WTC11 (cell line): Measurements from ENCODE around the gene C2CD2. TPM values are rescaled to one million over a fixed set of nuclear protein-coding genes. Genes with fewer than 3 reads are reported as not detected.

Experiments used
- ATAC-seq: fragments of 200-7000 bp; cut with Tn5 transposase; 2 replicates; pipeline ENCODE4 v1.10.0; 2021; ENCODE audit warnings: mild to moderate bottlenecking, moderate library complexity
- CTCF ChIA-PET: fragments of 300-600 bp; sonication (Branson Sonifier 250); formaldehyde crosslinking; loops from one replicate; lab custom pipeline; 2021; ENCODE audit warnings: antibody characterized with exemption; lab: Charles Lee
- POLR2A ChIA-PET: fragments of 350-600 bp; sonication (Branson Sonifier 250); formaldehyde crosslinking; loops from one replicate; lab custom pipeline; 2021; ENCODE audit warnings: antibody characterized with exemption; lab: Charles Lee
- DNase-seq: peaks from one replicate; pipeline ENCODE4 v3.0.0; 2021; ENCODE audit warnings: low spot score
- H3K27ac Mint-ChIP-seq: 2 replicates; pipeline ENCODE4 v1.8.0; 2021; ENCODE audit warnings: mixed read lengths
- H3K27me3 Mint-ChIP-seq: 2 replicates; pipeline ENCODE4 v1.8.0; 2021; ENCODE audit warnings: low read depth, mild to moderate bottlenecking, moderate library complexity, mixed read lengths
- H3K36me3 Mint-ChIP-seq: 2 replicates; pipeline ENCODE4 v1.8.0; 2021; ENCODE audit warnings: mixed read lengths
- H3K4me1 Mint-ChIP-seq: 2 replicates; pipeline ENCODE4 v1.8.0; 2022; ENCODE audit warnings: mixed read lengths
- H3K4me3 Mint-ChIP-seq: 2 replicates; pipeline ENCODE4 v1.8.0; 2021; ENCODE audit warnings: mild to moderate bottlenecking, moderate library complexity, mixed read lengths
- H3K9me3 Mint-ChIP-seq: 2 replicates; pipeline ENCODE4 v1.8.0; 2021; ENCODE audit warnings: mixed read lengths
- EMX1 ChIP-seq: fragments of 250-450 bp; sonication (Bioruptor Pico); IDR thresholded peaks from 2 replicates; pipeline ENCODE4 v1.8.0; 2021; ENCODE audit warnings: mild to moderate bottlenecking
- FOXK1 ChIP-seq: sonication (generic); formaldehyde crosslinking; IDR thresholded peaks from 2 replicates; pipeline ENCODE4 v1.8.0; 2022; ENCODE audit warnings: mild to moderate bottlenecking, moderate library complexity, missing genetic modification reagents
- HMGXB4 ChIP-seq: sonication (generic); formaldehyde crosslinking; IDR thresholded peaks from 2 replicates; pipeline ENCODE4 v1.8.1; 2023; ENCODE audit warnings: mild to moderate bottlenecking, moderate library complexity, missing genetic modification reagents
- MYBL2 ChIP-seq: sonication (generic); formaldehyde crosslinking; IDR thresholded peaks from 2 replicates; pipeline ENCODE4 v1.8.1; 2023; ENCODE audit warnings: mild to moderate bottlenecking, moderate library complexity, missing genetic modification reagents
- NR3C1 ChIP-seq: sonication (generic); formaldehyde crosslinking; conservative IDR thresholded peaks from 2 replicates; pipeline ENCODE4 v1.8.1; 2023; ENCODE audit warnings: low read depth, mild to moderate bottlenecking, missing genetic modification reagents
- PRDM15 ChIP-seq: sonication (generic); formaldehyde crosslinking; IDR thresholded peaks from 2 replicates; pipeline ENCODE4 v1.8.0; 2022; ENCODE audit warnings: missing genetic modification reagents
- SMAD4 ChIP-seq: sonication (generic); formaldehyde crosslinking; IDR thresholded peaks from 2 replicates; pipeline ENCODE4 v1.8.0; 2022; ENCODE audit warnings: mild to moderate bottlenecking, missing genetic modification reagents
- ZBTB21 ChIP-seq: sonication (generic); formaldehyde crosslinking; IDR thresholded peaks from 2 replicates; pipeline ENCODE4 v1.8.1; 2023; ENCODE audit warnings: mild to moderate bottlenecking, missing genetic modification reagents, borderline replicate concordance
- ZNF416 ChIP-seq: fragments of 250-450 bp; sonication (Bioruptor Pico); IDR thresholded peaks from 2 replicates; pipeline ENCODE4 v1.9.0; 2021; ENCODE audit warnings: mild to moderate bottlenecking, inconsistent platforms
- ZNF423 ChIP-seq: fragments of 250-450 bp; sonication (Bioruptor Pico); IDR thresholded peaks from 2 replicates; pipeline ENCODE4 v2.1.2; 2022; ENCODE audit warnings: mild to moderate bottlenecking, moderate library complexity
- total RNA-seq: library from RNA; stranded (reverse); gene quantifications from 3 replicates; pipeline ENCODE4 v1.2.3, GENCODE V29; 2021
- TF ChIP-seq, protein P1 (sequence below): sonication (generic); formaldehyde crosslinking; IDR thresholded peaks from 2 replicates; pipeline ENCODE4 v1.8.0; 2023; ENCODE audit warnings: missing genetic modification reagents, mild to moderate bottlenecking, borderline replicate concordance
- TF ChIP-seq, protein P2 (sequence below): fragments of 250-450 bp; sonication (Bioruptor Pico); IDR thresholded peaks from 2 replicates; pipeline ENCODE4 v1.9.0; 2021; ENCODE audit warnings: mild to moderate bottlenecking
- TF ChIP-seq, protein P3 (sequence below): fragments of 250-450 bp; sonication (Bioruptor Pico); IDR thresholded peaks from 2 replicates; pipeline ENCODE4 v1.9.0; 2021; ENCODE audit warnings: mild to moderate bottlenecking
- TF ChIP-seq, protein P4 (sequence below): fragments of 250-450 bp; sonication (Bioruptor Pico); IDR thresholded peaks from 2 replicates; pipeline ENCODE4 v1.9.0; 2021; ENCODE audit warnings: mild to moderate bottlenecking, borderline replicate concordance
- TF ChIP-seq, protein P5 (sequence below): sonication (generic); formaldehyde crosslinking; IDR thresholded peaks from 2 replicates; pipeline ENCODE4 v1.8.1; 2022; ENCODE audit warnings: missing genetic modification reagents, borderline replicate concordance

The C2CD2 gene
- total RNA-seq, 1 experiment from 2014 or later: 11.2 TPM

GRCh38 chr21:41918561-41919358, 35.1 kb downstream of the C2CD2 start (continued):
- TF ChIP-seq, protein P1, sequence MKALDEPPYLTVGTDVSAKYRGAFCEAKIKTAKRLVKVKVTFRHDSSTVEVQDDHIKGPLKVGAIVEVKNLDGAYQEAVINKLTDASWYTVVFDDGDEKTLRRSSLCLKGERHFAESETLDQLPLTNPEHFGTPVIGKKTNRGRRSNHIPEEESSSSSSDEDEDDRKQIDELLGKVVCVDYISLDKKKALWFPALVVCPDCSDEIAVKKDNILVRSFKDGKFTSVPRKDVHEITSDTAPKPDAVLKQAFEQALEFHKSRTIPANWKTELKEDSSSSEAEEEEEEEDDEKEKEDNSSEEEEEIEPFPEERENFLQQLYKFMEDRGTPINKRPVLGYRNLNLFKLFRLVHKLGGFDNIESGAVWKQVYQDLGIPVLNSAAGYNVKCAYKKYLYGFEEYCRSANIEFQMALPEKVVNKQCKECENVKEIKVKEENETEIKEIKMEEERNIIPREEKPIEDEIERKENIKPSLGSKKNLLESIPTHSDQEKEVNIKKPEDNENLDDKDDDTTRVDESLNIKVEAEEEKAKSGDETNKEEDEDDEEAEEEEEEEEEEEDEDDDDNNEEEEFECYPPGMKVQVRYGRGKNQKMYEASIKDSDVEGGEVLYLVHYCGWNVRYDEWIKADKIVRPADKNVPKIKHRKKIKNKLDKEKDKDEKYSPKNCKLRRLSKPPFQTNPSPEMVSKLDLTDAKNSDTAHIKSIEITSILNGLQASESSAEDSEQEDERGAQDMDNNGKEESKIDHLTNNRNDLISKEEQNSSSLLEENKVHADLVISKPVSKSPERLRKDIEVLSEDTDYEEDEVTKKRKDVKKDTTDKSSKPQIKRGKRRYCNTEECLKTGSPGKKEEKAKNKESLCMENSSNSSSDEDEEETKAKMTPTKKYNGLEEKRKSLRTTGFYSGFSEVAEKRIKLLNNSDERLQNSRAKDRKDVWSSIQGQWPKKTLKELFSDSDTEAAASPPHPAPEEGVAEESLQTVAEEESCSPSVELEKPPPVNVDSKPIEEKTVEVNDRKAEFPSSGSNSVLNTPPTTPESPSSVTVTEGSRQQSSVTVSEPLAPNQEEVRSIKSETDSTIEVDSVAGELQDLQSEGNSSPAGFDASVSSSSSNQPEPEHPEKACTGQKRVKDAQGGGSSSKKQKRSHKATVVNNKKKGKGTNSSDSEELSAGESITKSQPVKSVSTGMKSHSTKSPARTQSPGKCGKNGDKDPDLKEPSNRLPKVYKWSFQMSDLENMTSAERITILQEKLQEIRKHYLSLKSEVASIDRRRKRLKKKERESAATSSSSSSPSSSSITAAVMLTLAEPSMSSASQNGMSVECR (CRISPR knock-in tag): no peak
- TF ChIP-seq, protein P2, sequence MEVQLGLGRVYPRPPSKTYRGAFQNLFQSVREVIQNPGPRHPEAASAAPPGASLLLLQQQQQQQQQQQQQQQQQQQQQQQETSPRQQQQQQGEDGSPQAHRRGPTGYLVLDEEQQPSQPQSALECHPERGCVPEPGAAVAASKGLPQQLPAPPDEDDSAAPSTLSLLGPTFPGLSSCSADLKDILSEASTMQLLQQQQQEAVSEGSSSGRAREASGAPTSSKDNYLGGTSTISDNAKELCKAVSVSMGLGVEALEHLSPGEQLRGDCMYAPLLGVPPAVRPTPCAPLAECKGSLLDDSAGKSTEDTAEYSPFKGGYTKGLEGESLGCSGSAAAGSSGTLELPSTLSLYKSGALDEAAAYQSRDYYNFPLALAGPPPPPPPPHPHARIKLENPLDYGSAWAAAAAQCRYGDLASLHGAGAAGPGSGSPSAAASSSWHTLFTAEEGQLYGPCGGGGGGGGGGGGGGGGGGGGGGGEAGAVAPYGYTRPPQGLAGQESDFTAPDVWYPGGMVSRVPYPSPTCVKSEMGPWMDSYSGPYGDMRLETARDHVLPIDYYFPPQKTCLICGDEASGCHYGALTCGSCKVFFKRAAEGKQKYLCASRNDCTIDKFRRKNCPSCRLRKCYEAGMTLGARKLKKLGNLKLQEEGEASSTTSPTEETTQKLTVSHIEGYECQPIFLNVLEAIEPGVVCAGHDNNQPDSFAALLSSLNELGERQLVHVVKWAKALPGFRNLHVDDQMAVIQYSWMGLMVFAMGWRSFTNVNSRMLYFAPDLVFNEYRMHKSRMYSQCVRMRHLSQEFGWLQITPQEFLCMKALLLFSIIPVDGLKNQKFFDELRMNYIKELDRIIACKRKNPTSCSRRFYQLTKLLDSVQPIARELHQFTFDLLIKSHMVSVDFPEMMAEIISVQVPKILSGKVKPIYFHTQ (CRISPR knock-in tag): no peak
- TF ChIP-seq SMAD4 (CRISPR knock-in tag): no peak
- TF ChIP-seq EMX1: no peak
- TF ChIP-seq ZNF423 (CRISPR knock-in tag): no peak
- TF ChIP-seq ZBTB21 (CRISPR knock-in tag): no peak
- TF ChIP-seq, all 79 proteins: peak for 0

DNA sequence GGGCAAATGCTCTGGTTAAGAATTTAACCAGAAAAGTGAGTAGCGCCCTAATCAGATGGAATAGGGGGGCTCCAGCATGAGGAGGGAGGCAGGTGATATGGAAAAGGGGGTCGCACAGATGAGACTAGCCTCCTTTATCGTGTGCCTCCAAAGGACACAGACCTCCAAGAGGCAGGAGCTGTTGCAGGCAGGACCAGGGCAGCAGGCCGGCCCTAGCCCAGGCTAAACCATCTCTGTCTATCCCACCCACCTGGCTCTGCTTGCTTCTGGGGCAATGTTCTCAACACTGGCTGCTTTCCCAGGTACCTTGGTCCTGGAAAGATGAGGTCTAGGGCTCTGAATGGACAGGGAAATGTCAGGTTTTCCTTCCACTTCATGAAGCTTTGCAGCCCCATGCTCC, 36.3 kb downstream of the C2CD2 start:
- H3K36me3 Mint-ChIP-seq: peaks cover 7% of the 10 kb centered on the region
- ChIA-PET POLR2A (no interaction called here), CTCF (no interaction called here)
- H3K4me3 Mint-ChIP-seq: no peak overlapping the region
- DNase-seq (no peak), ATAC-seq (no peak)
- no peak overlapping the region for H3K27ac Mint-ChIP-seq
- no peaks in the 10 kb centered on the region for H3K27me3 Mint-ChIP-seq
- no peaks in the 10 kb centered on the region for H3K4me1 Mint-ChIP-seq
- H3K9me3 Mint-ChIP-seq: no peaks in the 10 kb centered on the region
- TF ChIP-seq FOXK1 (no peak), PRDM15 (CRISPR knock-in tag) (no peak), MYBL2 (CRISPR knock-in tag) (no peak), ZNF416 (CRISPR knock-in tag) (no peak), HMGXB4 (CRISPR knock-in tag) (no peak), NR3C1 (CRISPR knock-in tag) (no peak)
- TF ChIP-seq, protein P3, sequence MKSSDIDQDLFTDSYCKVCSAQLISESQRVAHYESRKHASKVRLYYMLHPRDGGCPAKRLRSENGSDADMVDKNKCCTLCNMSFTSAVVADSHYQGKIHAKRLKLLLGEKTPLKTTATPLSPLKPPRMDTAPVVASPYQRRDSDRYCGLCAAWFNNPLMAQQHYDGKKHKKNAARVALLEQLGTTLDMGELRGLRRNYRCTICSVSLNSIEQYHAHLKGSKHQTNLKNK (CRISPR knock-in tag): no peak
- TF ChIP-seq, protein P4, sequence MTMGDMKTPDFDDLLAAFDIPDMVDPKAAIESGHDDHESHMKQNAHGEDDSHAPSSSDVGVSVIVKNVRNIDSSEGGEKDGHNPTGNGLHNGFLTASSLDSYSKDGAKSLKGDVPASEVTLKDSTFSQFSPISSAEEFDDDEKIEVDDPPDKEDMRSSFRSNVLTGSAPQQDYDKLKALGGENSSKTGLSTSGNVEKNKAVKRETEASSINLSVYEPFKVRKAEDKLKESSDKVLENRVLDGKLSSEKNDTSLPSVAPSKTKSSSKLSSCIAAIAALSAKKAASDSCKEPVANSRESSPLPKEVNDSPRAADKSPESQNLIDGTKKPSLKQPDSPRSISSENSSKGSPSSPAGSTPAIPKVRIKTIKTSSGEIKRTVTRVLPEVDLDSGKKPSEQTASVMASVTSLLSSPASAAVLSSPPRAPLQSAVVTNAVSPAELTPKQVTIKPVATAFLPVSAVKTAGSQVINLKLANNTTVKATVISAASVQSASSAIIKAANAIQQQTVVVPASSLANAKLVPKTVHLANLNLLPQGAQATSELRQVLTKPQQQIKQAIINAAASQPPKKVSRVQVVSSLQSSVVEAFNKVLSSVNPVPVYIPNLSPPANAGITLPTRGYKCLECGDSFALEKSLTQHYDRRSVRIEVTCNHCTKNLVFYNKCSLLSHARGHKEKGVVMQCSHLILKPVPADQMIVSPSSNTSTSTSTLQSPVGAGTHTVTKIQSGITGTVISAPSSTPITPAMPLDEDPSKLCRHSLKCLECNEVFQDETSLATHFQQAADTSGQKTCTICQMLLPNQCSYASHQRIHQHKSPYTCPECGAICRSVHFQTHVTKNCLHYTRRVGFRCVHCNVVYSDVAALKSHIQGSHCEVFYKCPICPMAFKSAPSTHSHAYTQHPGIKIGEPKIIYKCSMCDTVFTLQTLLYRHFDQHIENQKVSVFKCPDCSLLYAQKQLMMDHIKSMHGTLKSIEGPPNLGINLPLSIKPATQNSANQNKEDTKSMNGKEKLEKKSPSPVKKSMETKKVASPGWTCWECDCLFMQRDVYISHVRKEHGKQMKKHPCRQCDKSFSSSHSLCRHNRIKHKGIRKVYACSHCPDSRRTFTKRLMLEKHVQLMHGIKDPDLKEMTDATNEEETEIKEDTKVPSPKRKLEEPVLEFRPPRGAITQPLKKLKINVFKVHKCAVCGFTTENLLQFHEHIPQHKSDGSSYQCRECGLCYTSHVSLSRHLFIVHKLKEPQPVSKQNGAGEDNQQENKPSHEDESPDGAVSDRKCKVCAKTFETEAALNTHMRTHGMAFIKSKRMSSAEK: no peak
- TF ChIP-seq, protein P5, sequence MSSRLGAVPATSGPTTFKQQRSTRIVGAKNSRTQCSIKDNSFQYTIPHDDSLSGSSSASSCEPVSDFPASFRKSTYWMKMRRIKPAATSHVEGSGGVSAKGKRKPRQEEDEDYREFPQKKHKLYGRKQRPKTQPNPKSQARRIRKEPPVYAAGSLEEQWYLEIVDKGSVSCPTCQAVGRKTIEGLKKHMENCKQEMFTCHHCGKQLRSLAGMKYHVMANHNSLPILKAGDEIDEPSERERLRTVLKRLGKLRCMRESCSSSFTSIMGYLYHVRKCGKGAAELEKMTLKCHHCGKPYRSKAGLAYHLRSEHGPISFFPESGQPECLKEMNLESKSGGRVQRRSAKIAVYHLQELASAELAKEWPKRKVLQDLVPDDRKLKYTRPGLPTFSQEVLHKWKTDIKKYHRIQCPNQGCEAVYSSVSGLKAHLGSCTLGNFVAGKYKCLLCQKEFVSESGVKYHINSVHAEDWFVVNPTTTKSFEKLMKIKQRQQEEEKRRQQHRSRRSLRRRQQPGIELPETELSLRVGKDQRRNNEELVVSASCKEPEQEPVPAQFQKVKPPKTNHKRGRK (CRISPR knock-in tag): no peak
